Transverse colon (tissue), 4 donors: ENCODE measurements around the gene ATL3. TPM values are rescaled to one million over a fixed set of nuclear protein-coding genes. Genes with fewer than 3 reads are reported as not detected.
"Not testable (repeated sequence)": the region's sequence is repeated elsewhere in the genome, so short reads cannot be mapped to it uniquely, and the experiment has no call there.

ENCODE experiments used
- DNase-seq: peaks from one replicate; pipeline ENCODE4 v3.0.0-alpha.2; 2019
- H3K27ac ChIP-seq, 4 donors: fragments of 200-600 bp; sonication (generic); 2 replicates each; pipeline ENCODE4 v1.5.1; 2016 to 2018; ENCODE audit warnings: inconsistent platforms in 4 of 4
- H3K27me3 ChIP-seq: fragments of 200-600 bp; sonication (generic); 2 replicates; pipeline ENCODE4 v1.5.1; 2017; ENCODE audit warnings: inconsistent platforms
- H3K36me3 ChIP-seq, 4 donors: fragments of 200-600 bp; sonication (generic); 2 replicates each; pipeline ENCODE4 v1.5.1; 2017 to 2019; ENCODE audit warnings: inconsistent platforms in 4 of 4
- H3K4me1 ChIP-seq, 4 donors: fragments of 200-600 bp; sonication (generic); 2 replicates each; pipeline ENCODE4 v1.5.1; 2017 to 2020; ENCODE audit warnings: inconsistent platforms in 4 of 4
- H3K4me3 ChIP-seq, 4 donors: fragments of 200-600 bp; sonication (generic); 1 replicate in 1 of 4; 2 replicates in 3 of 4; pipeline versions ENCODE4 v1.5.1 to v1.6.1; 2017 to 2019; ENCODE audit warnings: inconsistent platforms in 4 of 4
- H3K9me3 ChIP-seq, 2 donors: fragments of 200-600 bp; sonication (generic); 2 replicates each; pipeline ENCODE4 v1.5.1; 2017 to 2019; ENCODE audit warnings: inconsistent platforms in 2 of 2
- EP300 ChIP-seq: sonication (generic); formaldehyde crosslinking; IDR thresholded peaks from one replicate; pipeline ENCODE4 v1.6.1; 2017; ENCODE audit warnings: antibody characterized with exemption, low read depth
- POLR2A ChIP-seq: fragments of 450-650 bp; IDR thresholded peaks from one replicate; pipeline ENCODE4 v1.6.1; 2016; ENCODE audit warnings: antibody characterized with exemption, mild to moderate bottlenecking, moderate library complexity
- POLR2AphosphoS5 ChIP-seq, 3 donors: sonication (generic); formaldehyde crosslinking; IDR thresholded peaks; one replicate each; pipeline ENCODE4 v1.6.1; 2016; ENCODE audit warnings: antibody characterized with exemption in 3 of 3
- WGBS, 2 donors: methylation state at CpG; one replicate each; pipeline ENCODE4 v1.1.5; 2018; ENCODE audit warnings: low coverage in 1 of 2; 5-methylcytosine and 5-hydroxymethylcytosine counted together
- in situ Hi-C, 4 donors: fragments of 200-750 bp; cut with MboI; loops; one replicate each; pipeline versions ENCODE4 v1.15.0 to v1.15.1; 2017; ENCODE audit warnings: low sequenced_read_pairs in 3 of 4, low pct_ligation_motif_present in 1 of 4, low pct_unique_long_range_greater_than_20kb in 1 of 4
- intact Hi-C: fragments of 100-400 bp; cut with DNase I; formaldehyde crosslinking; loops from one replicate; pipeline ENCODE4 v1.15.1; 2023; ENCODE audit warnings: low total_unique reads
- total RNA-seq, 4 donors: library from RNA; depleted of rRNA; stranded (reverse); fragments of >200 nt; gene quantifications; one replicate each; pipeline ENCODE4 v1.1.0, GENCODE V29; 2016
- TF ChIP-seq, protein P1 (sequence below), 5 experiments: fragments of 200-600 bp in 3 of 5; fragments of 450-650 bp in 2 of 5; sonication (generic) in 3 of 5; IDR thresholded peaks; 1 replicate in 2 of 5; 2 replicates in 3 of 5; pipeline ENCODE4 v1.5.1; 2016 to 2017; ENCODE audit warnings: antibody characterized with exemption in 5 of 5, inconsistent platforms in 3 of 5, mild to moderate bottlenecking in 2 of 5, moderate library complexity in 1 of 5

ATL3 gene
- total RNA-seq, 4 donors from 2014 or later: 18.7 to 60.8 (median 40.0) TPM

DNA sequence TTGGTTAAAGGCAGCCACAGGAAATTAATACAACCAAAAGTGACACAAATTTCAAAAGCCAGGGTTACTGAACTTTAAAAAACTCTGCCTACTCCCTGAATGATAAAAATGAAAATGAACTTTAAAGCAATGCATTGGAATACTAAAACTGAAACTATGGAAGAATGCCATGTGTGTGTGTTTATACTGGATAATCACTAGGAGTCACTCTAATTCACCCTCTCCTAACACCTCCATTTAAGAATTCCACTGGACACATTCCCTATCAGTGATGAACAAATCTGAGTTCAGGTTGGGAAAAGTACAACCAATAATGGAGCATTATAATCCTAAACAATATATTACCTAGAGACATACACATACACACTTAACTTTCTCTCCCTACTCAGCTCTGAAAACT is 29.4 kb downstream of the ATL3 start:
- no peaks in the 10 kb centered on the region for H3K9me3 ChIP-seq
- no peaks in the 10 kb centered on the region for H3K4me1 ChIP-seq
- H3K36me3 ChIP-seq: peaks cover 0 to 43% (median 16%) of the 10 kb centered on the region in 4 donors
- intact Hi-C loops (no loop called here), in situ Hi-C loops (loop anchor here in 3 of 4 donors (10.0 to 25.0 kb wide), 2 partner anchors 93 to 96 kb away; no protein-coding TSS in a partner anchor)
- H3K27ac ChIP-seq: no peak overlapping the region
- H3K4me3 ChIP-seq: no peak overlapping the region
- TF ChIP-seq, protein P1, sequence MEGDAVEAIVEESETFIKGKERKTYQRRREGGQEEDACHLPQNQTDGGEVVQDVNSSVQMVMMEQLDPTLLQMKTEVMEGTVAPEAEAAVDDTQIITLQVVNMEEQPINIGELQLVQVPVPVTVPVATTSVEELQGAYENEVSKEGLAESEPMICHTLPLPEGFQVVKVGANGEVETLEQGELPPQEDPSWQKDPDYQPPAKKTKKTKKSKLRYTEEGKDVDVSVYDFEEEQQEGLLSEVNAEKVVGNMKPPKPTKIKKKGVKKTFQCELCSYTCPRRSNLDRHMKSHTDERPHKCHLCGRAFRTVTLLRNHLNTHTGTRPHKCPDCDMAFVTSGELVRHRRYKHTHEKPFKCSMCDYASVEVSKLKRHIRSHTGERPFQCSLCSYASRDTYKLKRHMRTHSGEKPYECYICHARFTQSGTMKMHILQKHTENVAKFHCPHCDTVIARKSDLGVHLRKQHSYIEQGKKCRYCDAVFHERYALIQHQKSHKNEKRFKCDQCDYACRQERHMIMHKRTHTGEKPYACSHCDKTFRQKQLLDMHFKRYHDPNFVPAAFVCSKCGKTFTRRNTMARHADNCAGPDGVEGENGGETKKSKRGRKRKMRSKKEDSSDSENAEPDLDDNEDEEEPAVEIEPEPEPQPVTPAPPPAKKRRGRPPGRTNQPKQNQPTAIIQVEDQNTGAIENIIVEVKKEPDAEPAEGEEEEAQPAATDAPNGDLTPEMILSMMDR (IDR thresholded peaks at IDR 0.05): no peak
- TF ChIP-seq POLR2AphosphoS5 (IDR thresholded peaks at IDR 0.05) (no peak), EP300 (no peak)
- no peaks in the 10 kb centered on the region for H3K27me3 ChIP-seq
- DNase-seq: no peak

DNA sequence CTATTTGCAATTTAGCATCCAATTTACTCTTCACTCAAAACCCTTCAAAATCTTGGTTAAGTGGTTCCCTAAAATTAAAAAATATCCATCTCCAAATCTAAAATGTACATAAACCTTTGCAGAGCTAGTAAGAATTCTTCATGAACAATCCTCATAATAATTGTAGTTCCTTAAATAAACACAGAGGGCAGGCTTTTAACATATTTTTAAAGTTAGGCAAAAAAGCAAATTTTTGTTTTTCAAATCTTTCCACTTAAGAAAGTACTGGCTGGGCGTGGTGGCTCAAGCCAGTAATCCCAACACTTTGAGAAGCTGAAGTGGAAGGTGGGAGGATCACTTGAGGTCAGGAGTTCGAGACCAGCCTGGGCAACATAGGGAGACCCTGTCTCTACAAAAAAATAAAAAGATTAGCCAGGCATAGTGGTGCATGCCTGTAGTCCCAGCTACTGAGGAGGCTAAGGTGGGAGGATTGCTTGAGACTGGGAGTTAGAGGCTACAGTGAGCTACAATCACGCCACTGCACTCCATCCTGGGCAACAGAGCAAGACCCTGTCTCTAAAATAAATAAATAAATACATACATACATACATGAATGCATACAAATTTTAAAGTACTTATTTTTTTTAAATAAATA is 31.9 kb downstream of the ATL3 start:
- no peak for DNase-seq
- Histone ChIP-seq H3K4me1 (no peaks in the 10 kb centered on the region), H3K9me3 (no peaks in the 10 kb centered on the region), H3K4me3 (no peak overlapping the region), H3K27me3 (no peaks in the 10 kb centered on the region), H3K36me3 (peaks cover 0 to 29% (median 14%) of the 10 kb centered on the region in 4 donors), H3K27ac (no peak overlapping the region)
- in situ Hi-C loops: loop anchor here (5.0 to 25.0 kb wide), 4 partner anchors 98 to 165 kb away; no protein-coding TSS in a partner anchor
- no peak for TF ChIP-seq EP300
- TF ChIP-seq, protein P1 (IDR thresholded peaks at IDR 0.05): peak; percentile 27 to 46 (median 42)
- 71% methylated on average over 3 of the region's 3 CpGs for WGBS, 2 donors
- intact Hi-C loops: loop anchor here (5.0 kb wide), 1 partner anchor 162 kb away; no protein-coding TSS in a partner anchor

DNA sequence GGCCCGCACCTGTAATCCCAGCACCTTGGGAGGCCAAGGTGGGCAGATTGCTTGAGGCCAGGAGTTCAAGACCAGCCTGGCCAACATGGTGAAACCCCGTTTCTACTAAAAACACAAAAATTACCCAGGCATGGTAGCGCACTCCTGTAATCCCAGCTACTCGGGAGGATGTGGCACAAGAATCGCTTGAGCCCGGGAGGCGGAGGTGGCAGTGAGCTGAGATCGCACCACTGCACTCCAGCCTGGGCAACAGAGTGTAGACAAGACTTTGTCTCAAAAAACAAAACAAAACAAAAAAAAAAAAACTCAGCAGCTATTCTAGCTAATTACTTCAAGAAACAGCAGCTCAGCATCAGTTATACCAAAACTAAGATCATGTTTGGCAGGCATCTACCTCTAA is 32.7 kb downstream of the ATL3 start:
- not testable (repeated sequence) for H3K27me3 ChIP-seq, H3K4me3 ChIP-seq, H3K9me3 ChIP-seq, H3K27ac ChIP-seq, DNase-seq, H3K4me1 ChIP-seq
- WGBS, 2 donors: 94% methylated on average over 8 of the region's 8 CpGs; no CpG with 5 or more reads in 1 of the 2 donors
- H3K36me3 ChIP-seq: peaks cover 0 to 30% (median 12%) of the 10 kb centered on the region in 4 donors
- in situ Hi-C loops (loop anchor here (5.0 to 25.0 kb wide), 4 partner anchors 99 to 164 kb away; no protein-coding TSS in a partner anchor), intact Hi-C loops (loop anchor here (5.0 kb wide), 1 partner anchor 161 kb away; no protein-coding TSS in a partner anchor)

DNA sequence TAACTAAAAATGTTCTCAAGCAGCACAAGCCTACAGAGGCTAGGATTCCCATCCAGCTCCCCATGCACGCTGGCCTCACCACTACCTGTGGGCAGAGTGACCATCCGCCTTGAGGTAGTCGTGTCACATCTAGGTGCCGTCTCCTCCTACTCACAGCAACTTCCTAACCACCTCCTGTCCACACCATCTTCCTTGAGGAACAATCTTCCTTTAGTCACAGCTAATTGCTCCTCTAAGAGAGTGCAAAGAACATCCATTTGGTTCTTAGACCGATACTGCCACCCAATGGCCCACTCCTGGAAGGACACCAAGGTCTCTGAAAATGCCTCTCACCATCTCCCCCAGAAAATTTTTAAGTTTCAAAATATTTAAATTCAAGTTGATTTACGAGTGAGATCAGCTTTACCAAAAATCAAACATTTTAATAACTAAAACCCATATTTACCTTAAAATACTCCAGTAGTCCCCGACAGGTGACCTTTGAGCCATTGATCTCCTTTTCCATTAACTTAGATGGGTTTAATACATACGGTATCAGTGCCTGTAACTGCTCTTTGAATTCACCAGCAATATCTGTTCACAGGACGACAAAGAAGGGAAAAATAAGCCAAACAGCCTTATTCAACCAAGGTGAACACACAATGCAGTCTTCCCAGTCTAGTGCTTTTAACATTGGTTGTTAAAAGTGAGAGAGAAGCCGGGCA is 35.3 kb downstream of the ATL3 start:
- no peak overlapping the region for H3K4me3 ChIP-seq
- H3K27ac ChIP-seq: no peak overlapping the region
- in situ Hi-C loops: loop anchor here (5.0 to 25.0 kb wide), 4 partner anchors 101 to 161 kb away; no protein-coding TSS in a partner anchor
- 56 to 70% methylated on average over 5 to 10 of the region's 10 CpGs for WGBS, 2 donors
- TF ChIP-seq EP300 (no peak), POLR2AphosphoS5 (IDR thresholded peaks at IDR 0.05) (no peak), POLR2A (no peak)
- TF ChIP-seq, protein P1 (IDR thresholded peaks at IDR 0.05): peak; percentile 64 to 88 (median 81)
- intact Hi-C loops: loop anchor here (5.0 kb wide), 1 partner anchor 159 kb away; no protein-coding TSS in a partner anchor
- H3K27me3 ChIP-seq: no peaks in the 10 kb centered on the region
- peaks cover 0 to 12% (median 2%) of the 10 kb centered on the region in 4 donors for H3K4me1 ChIP-seq
- H3K36me3 ChIP-seq: peaks cover 0 to 37% (median 18%) of the 10 kb centered on the region in 4 donors
- no peaks in the 10 kb centered on the region for H3K9me3 ChIP-seq
- peak; percentile 64 for DNase-seq
